K562 (cell line): ENCODE results near the gene SLC39A5. TPM values are rescaled to one million over a fixed set of nuclear protein-coding genes. Genes with fewer than 3 reads are reported as not detected.

ENCODE experiments used
- ATF6 ChIP-seq: sonication (generic); formaldehyde crosslinking; IDR thresholded peaks from 2 replicates; pipeline ENCODE4 v1.4.0; 2020; ENCODE audit warnings: mild to moderate bottlenecking, missing genetic modification reagents
- ELF2 ChIP-seq: fragments of 250-450 bp; sonication (Bioruptor Pico); IDR thresholded peaks from 2 replicates; pipeline ENCODE4 v1.5.0; 2021; ENCODE audit warnings: mild to moderate bottlenecking
- EP400 ChIP-seq: fragments of 450-650 bp; IDR thresholded peaks from 2 replicates; pipeline ENCODE4 v1.6.1; 2017; ENCODE audit warnings: antibody characterized with exemption, mild to moderate bottlenecking, moderate library complexity
- ESRRA ChIP-seq: fragments of 450-650 bp; IDR thresholded peaks from 2 replicates; pipeline ENCODE4 v1.6.1; 2014; ENCODE audit warnings: low read depth, mild to moderate bottlenecking, moderate library complexity, borderline replicate concordance
- ETS1 ChIP-seq: conservative IDR thresholded peaks from 2 replicates; pipeline ENCODE4 v1.6.1; 2011; ENCODE audit warnings: low read depth, mild to moderate bottlenecking, low read length; ENCODE audit not compliant: control insufficient read depth
- ETV5 ChIP-seq: sonication (generic); formaldehyde crosslinking; IDR thresholded peaks from 2 replicates; pipeline ENCODE4 v1.4.0; 2020; ENCODE audit warnings: low read depth, mild to moderate bottlenecking, missing genetic modification reagents
- KAT2B ChIP-seq: IDR thresholded peaks from one replicate; pipeline ENCODE4 v1.6.1; 2012; ENCODE audit warnings: low read depth, mild to moderate bottlenecking, control low read depth, inconsistent platforms, low read length, moderate library complexity
- L3MBTL2 ChIP-seq: fragments of 450-650 bp; IDR thresholded peaks from 2 replicates; pipeline ENCODE4 v1.6.1; 2016; ENCODE audit warnings: mild to moderate bottlenecking, moderate library complexity
- PPARD ChIP-seq: fragments of 250-450 bp; sonication (Bioruptor Pico); IDR thresholded peaks from 2 replicates; pipeline ENCODE4 v1.8.0; 2022; ENCODE audit warnings: inconsistent platforms, mild to moderate bottlenecking, moderate library complexity
- ZBTB26 ChIP-seq: fragments of 450-650 bp; formaldehyde crosslinking; IDR thresholded peaks from 2 replicates; pipeline ENCODE4 v1.4.0; 2022; ENCODE audit warnings: missing genetic modification characterization
- ZNF398 ChIP-seq: fragments of 250-450 bp; sonication (Bioruptor Pico); IDR thresholded peaks from 2 replicates; pipeline ENCODE4 v1.8.0; 2021; ENCODE audit warnings: moderate library complexity, mild to moderate bottlenecking, inconsistent platforms
- polyA plus RNA-seq, 8 experiments: library from polyadenylated mRNA; depleted of rRNA in 4 of 8; stranded (reverse) in 5 of 8; unstranded in 3 of 8; fragments of >200 nt; fragmentation: Nextera tagmentation in 2 of 8; fragmentation: Illumina TruSeq in 1 of 8; extraction: Ambion mirVana in 2 of 8; extraction: Trizol in 1 of 8; gene quantifications; 2 replicates each; pipeline versions ENCODE4 v1.2.1 to v1.2.3, GENCODE V29; 2011 to 2014; ENCODE audit warnings: inconsistent platforms in 1 of 8, missing spikeins in 1 of 8
- total RNA-seq, 7 experiments: library from RNA; depleted of rRNA in 6 of 7; stranded (reverse); fragments of >200 nt in 6 of 7; fragmentation: Illumina TruSeq in 2 of 7; extraction: Trizol in 2 of 7; gene quantifications; 2 replicates each; pipeline versions ENCODE4 v1.2.1 to v1.2.3, GENCODE V29; 2011 to 2021; ENCODE audit warnings: low replicate concordance in 1 of 7

Gene SLC39A5
- total and polyA plus RNA-seq, 9 of the 15 experiments (the other 6 are each of a cell fraction or from before 2014, with no cell fraction given) = 0.08 to 0.10 TPM; not detected in 7

GRCh38 chr12:56224102-56224701 is 5.6 kb upstream of the SLC39A5 start, which contains the start of gene NABP2 (continued):
- TF ChIP-seq ZNF398 = no peak
- TF ChIP-seq ESRRA = peak; percentile 71
- TF ChIP-seq ELF2 = peak; percentile 86
- TF ChIP-seq EP400 = peak; percentile 89
- TF ChIP-seq L3MBTL2 = peak; percentile 93
- TF ChIP-seq PPARD (CRISPR knock-in tag) = no peak
- TF ChIP-seq ETV5 (CRISPR knock-in tag) = peak; percentile 82
- no peak for TF ChIP-seq ATF6 (CRISPR knock-in tag)
- peak; percentile 89 for TF ChIP-seq KAT2B
- TF ChIP-seq ZBTB26 (CRISPR knock-in tag) = no peak
- TF ChIP-seq ETS1 = no peak; the same call in 1 of the 2 replicates
